Stimulated activated naive CD8-positive, alpha-beta T cell treated with anti-CD3 and anti-CD28 coated beads, Interleukin-15, amount 100 ng/mL, for 72 hours (primary cell): ENCODE measurements around the gene BLVRA.
A peak's percentile ranks its signal among the peaks of the same experiment; 100 is the strongest.
"Not testable (repeated sequence)": the region's sequence is repeated elsewhere in the genome, so short reads cannot be mapped to it uniquely, and the experiment has no call there.

ENCODE experiments used
- ATAC-seq: fragments of 150-1000 bp; cut with Tn5 transposase; 2 replicates; pipeline ENCODE4 v1.10.0; 2021; ENCODE audit warnings: mild to moderate bottlenecking, moderate library complexity
- DNase-seq, 2 donors: peaks; one replicate each; pipeline ENCODE4 v3.0.0; 2021 to 2022
- H3K27ac Mint-ChIP-seq, 2 donors: one replicate each; pipeline ENCODE4 v1.8.0; 2022; ENCODE audit warnings: mild to moderate bottlenecking in 2 of 2, mixed read lengths in 2 of 2, moderate library complexity in 2 of 2
- H3K27me3 Mint-ChIP-seq: one replicate; pipeline ENCODE4 v1.8.0; 2022; ENCODE audit warnings: mixed read lengths
- H3K4me1 Mint-ChIP-seq: one replicate; pipeline ENCODE4 v1.8.0; 2022; ENCODE audit warnings: mild to moderate bottlenecking, mixed read lengths
- H3K4me3 Mint-ChIP-seq, 2 donors: one replicate each; pipeline ENCODE4 v1.8.0; 2022; ENCODE audit warnings: mild to moderate bottlenecking in 2 of 2, mixed read lengths in 2 of 2, moderate library complexity in 1 of 2
- H3K9me3 Mint-ChIP-seq, 2 donors: one replicate each; pipeline ENCODE4 v1.8.0; 2022; ENCODE audit warnings: mixed read lengths in 2 of 2

The BLVRA gene

DNA sequence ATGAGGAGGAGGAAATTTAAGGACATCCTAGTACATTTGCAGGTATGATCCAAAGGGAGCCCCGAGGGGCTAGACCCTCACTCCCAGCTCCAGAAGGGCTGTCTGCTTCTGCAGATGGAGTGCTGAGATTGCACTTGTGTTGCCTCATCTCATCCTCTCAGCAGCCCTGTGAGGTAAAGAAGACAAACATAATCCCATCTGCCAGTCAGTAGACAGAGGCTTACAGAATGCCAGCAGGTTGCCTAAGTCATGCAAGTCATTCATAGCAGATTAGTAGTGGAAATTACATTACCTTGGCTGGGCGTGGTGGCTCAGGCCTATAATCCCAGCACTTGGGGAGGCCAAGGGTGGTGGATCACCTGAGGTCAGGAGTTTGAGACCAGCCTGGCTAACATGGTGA, 45.4 kb downstream of the BLVRA start:
- no peaks in the 10 kb centered on the region for H3K9me3 Mint-ChIP-seq
- no peaks in the 10 kb centered on the region for H3K4me1 Mint-ChIP-seq
- ATAC-seq, result no peak
- DNase-seq, result no peak
- no peak overlapping the region for H3K4me3 Mint-ChIP-seq
- H3K27me3 Mint-ChIP-seq, result no peaks in the 10 kb centered on the region
- H3K27ac Mint-ChIP-seq, result no peak overlapping the region

DNA sequence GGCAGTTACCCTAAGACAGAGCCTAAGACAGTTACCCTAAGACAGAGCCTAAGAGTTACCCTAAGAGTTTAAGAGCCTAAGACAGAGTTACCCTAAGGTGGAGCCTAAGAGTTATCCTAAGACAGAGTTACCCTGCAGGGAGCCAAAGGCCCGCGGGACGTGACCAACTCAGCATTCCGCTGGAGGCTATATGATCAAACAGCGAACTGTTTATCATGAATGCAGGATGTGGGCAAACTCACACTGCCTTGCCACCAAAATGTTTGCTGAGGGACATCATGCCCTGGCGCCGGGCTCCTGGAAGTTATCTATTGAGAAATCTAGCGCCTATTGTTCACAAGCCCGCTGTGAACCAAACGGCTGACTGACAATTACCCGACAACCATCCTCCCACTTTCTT, 49.9 kb downstream of the BLVRA start:
- ATAC-seq, result no peak
- Mint-ChIP-seq H3K9me3 (no peaks in the 10 kb centered on the region), H3K27ac (no peak overlapping the region), H3K4me1 (no peaks in the 10 kb centered on the region), H3K27me3 (peaks cover 10% of the 10 kb centered on the region), H3K4me3 (no peak overlapping the region)
- no peak for DNase-seq

DNA sequence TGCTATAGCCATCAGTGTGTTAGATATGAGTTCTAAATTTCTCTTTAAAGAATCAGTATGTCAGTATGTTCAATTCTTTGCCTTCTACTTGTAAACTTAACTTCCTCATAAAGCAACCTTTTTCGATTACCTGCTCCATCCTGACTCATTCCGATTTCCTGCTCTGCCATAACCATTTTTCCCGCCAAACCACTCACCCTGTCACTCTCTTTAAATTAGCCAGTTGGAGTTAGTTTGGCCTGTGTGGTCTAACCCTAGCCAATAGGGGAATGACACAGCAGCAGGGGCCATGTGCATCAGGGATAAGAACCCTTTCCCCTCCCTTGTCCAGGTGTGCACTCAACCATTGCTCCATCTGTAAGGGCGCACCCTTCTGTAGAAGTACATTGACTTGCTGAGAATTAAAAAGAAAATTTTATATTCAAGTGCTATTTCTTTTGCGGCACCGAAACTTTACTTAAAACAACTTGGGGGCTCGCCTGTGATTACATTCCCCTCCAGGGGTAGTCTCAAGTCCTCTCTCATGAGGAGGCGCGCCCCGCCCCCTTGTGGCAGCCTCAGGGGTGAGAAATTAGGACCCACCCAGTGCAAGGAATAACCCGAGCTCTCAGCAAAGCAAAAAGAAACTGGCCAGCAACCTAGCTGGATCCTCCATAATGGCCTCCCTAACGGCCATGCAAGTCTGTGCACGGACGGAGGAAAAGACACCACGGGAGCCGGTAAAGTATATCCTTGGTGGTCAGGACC, 51.9 kb downstream of the BLVRA start:
- ATAC-seq (peak; percentile 56), DNase-seq (peak; percentile 32 to 48)
- H3K4me1 Mint-ChIP-seq, H3K4me3 Mint-ChIP-seq, H3K27ac Mint-ChIP-seq, H3K9me3 Mint-ChIP-seq: not testable (repeated sequence)
- peaks cover 24% of the 10 kb centered on the region for H3K27me3 Mint-ChIP-seq

DNA sequence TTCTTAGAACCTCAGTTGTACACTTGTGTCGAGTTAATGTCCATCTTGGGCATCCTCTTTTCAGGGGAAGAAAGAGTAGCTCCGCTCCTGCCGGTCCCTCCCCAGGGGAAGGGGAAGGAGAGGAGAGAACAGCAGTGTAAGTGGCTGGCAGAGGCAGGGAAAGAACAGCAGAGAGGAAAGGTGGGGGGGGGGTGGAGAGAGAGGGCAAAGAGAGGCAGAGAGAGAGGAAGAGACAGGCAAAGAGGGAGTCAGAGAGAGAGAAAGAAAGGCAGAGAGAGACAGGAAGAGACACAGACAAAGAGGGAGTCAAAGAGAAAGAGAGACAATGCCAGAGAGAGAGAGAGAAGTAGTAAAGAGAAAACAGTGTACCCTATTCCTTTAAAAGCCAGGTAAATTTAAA, 56.9 kb downstream of the BLVRA start:
- DNase-seq (no peak), ATAC-seq (no peak)
- Mint-ChIP-seq H3K4me1 (no peaks in the 10 kb centered on the region), H3K27me3 (peaks cover 31% of the 10 kb centered on the region), H3K4me3 (no peak overlapping the region), H3K27ac (no peak overlapping the region), H3K9me3 (no peaks in the 10 kb centered on the region)

DNA sequence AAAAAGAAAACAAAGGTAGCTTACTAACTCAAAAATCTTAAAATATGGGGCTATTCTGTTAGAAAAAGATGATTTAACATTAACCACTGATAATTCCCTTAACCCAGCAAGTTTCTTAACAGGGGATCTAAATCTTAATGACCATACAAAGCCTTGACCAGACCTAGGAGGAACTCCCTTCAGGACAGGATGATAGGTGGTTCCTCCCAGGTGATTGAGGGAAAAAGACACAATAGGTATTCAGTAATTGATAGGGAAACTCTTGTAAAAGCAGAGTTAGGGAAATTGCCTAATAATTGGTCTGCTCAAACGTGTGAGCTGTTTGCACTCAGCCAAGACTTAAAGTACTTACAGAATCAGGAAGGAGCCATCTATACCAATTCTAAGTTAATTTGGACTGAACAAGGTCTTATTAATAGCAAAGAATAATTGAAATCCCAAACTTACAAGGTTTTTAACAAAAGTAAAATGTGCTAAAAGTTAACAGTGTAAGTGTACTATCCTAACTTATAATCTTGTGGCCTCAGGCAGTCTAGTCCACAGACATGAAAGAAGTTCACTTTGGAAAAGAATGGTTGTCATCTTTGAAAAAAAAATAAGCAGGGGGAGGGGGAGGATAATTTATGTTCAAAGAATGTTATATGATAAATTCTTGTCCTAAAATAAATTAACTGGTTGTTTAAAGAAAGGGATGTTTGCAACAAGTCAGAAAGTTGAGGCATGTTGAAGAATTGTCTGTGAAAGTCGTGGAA, 57.7 kb downstream of the BLVRA start:
- ATAC-seq, H3K27ac Mint-ChIP-seq, H3K9me3 Mint-ChIP-seq, H3K4me3 Mint-ChIP-seq, H3K4me1 Mint-ChIP-seq, DNase-seq: not testable (repeated sequence)
- peaks cover 34% of the 10 kb centered on the region for H3K27me3 Mint-ChIP-seq

DNA sequence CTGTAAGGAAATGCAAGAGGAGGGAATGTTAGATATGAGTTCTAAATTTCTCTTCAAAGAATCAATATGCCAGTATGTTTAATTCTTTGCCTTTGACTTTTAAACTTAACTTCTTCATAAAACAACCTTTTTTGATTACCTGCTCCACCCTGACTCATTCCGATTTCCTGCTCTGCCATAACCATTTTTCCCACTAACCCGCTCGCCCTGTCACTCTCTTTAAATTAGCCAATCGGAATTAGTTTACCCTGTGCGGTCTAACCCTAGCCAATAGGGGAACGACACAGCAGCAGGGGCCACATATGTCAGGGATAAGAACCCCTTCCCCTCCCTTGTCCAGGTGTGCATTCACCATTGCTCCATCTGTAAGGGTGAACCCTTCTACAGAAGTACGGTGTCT, 64.9 kb downstream of the BLVRA start:
- not testable (repeated sequence) for H3K27ac Mint-ChIP-seq, H3K9me3 Mint-ChIP-seq, ATAC-seq, H3K4me3 Mint-ChIP-seq, DNase-seq, H3K4me1 Mint-ChIP-seq
- peaks cover 75% of the 10 kb centered on the region for H3K27me3 Mint-ChIP-seq

DNA sequence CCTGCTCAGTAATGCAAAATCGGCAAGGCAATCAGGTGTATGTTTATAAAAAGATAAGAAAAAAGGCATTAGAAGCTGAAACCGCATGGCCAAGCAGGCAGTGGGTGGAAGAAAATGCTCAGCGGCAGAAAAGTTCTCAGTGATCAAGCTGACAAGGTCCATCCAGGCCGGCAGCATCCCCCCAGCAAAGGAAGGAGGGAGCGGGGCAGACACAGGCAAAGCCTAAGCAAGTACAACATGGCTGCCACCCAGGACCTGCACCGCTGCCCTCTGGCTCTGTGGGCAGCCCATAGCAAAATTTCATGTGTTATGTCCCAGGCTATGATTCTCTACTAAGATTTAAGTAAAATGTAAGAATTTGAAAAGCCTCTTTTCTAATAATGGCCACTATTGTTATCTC, 65.5 kb downstream of the BLVRA start:
- DNase-seq, result no peak
- no peaks in the 10 kb centered on the region for H3K4me1 Mint-ChIP-seq
- ATAC-seq, result no peak
- no peak overlapping the region for H3K4me3 Mint-ChIP-seq
- H3K27me3 Mint-ChIP-seq, result peaks cover 80% of the 10 kb centered on the region
- no peaks in the 10 kb centered on the region for H3K9me3 Mint-ChIP-seq
- no peak overlapping the region for H3K27ac Mint-ChIP-seq

DNA sequence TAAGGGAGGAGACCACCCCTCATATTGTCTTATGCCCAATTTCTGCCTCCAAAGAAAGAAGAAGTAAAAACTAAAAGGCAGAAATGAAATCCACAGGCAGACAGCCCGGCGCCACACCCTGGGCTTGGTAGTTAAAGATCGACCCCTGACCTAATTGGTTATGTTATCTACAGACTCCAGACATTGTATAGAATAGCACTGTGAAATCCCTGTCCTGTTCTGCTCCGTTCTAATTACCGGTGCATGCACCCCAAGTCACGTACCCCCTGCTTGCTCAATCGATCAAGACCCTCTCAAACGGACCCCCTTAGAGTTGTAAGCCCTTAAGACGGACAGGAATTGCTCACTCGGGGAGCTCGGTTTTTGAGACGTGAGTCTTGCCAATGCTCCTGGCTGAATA, 66.0 kb downstream of the BLVRA start:
- DNase-seq, H3K27ac Mint-ChIP-seq: not testable (repeated sequence)

GRCh38 chr7:43824963-43825362, 66.5 kb downstream of the BLVRA start:
- DNase-seq (no peak), ATAC-seq (no peak)
- Mint-ChIP-seq H3K9me3 (no peaks in the 10 kb centered on the region), H3K27me3 (peaks cover 84% of the 10 kb centered on the region), H3K4me3 (no peak overlapping the region), H3K4me1 (no peaks in the 10 kb centered on the region), H3K27ac (no peak overlapping the region)

More for the DNA sequence above, 66.0 kb downstream of the BLVRA start:
- H3K4me3 Mint-ChIP-seq, ATAC-seq, H3K9me3 Mint-ChIP-seq, H3K4me1 Mint-ChIP-seq: not testable (repeated sequence)
- peaks cover 86% of the 10 kb centered on the region for H3K27me3 Mint-ChIP-seq

- Mint-ChIP-seq H3K4me3 (no peak overlapping the region), H3K9me3 (no peaks in the 10 kb centered on the region), H3K27me3 (peaks cover 79% of the 10 kb centered on the region), H3K4me1 (no peaks in the 10 kb centered on the region), H3K27ac (no peak overlapping the region)
- ATAC-seq (no peak), DNase-seq (no peak)
Observed at GRCh38 chr7:43825391-43825808, 66.9 kb downstream of the BLVRA start.

DNA sequence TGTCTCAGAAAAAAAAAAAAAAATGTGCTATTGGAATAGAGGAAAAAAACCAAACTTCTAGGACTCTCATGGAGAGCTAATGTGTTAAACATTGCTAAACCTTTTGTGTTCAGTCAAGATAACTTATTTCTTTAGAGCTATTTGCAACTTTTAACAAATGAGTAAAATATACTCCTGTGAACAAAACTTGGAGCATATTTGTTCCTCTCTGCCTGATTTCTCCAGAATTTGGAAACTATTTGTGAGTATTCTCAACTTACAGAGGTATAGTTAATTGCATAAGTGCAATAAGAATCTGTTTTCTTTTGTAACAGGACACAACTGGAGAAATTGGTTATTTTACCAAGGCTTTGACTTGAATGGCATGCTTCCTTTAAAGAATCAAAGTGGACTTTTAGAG, 72.4 kb downstream of the BLVRA start:
- not testable (repeated sequence) for H3K4me3 Mint-ChIP-seq, ATAC-seq, H3K27ac Mint-ChIP-seq, DNase-seq
- peaks cover 33% of the 10 kb centered on the region for H3K27me3 Mint-ChIP-seq
- peaks cover 31% of the 10 kb centered on the region for H3K4me1 Mint-ChIP-seq
- H3K9me3 Mint-ChIP-seq, result peaks cover 8 to 24% of the 10 kb centered on the region in 2 donors

DNA sequence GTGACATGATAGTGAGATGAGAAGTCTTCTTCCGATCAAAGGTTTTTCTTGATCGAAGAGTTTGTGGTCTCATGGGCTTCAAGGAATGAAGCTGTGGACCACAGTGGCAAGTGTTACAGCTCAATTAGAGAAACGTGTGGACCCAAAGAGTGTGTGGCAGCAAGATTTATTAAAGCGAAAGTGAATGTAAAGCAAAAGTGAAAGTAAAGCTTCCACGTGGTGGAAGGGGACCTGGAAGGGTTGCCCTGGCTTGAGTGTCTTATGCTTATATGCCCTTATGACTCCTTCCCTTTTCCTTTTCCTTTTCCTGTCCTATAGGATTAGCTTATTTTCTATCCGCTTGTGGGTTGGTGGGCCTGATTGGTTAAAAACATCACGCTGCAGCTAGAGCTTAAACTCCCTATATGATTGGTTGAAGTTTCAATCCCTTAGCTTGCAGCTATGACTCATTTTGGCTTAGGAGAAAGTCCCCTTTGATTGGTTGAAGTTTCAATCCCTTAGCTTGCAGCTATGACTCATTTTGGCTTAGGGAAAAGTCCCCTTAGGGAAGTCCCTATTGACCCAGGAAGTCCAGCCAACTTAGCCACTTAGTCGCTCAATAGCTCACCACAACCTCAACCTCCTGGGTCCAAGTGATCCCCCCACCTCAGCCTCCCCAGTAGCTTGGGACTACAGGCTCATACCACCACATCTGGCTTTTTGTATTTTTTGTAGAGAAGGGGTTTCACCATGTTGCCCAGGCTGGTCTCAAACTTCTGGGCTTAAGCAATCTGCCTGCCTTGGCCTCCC, 76.2 kb downstream of the BLVRA start:
- peak overlapping the region; percentile 71 to 73 for H3K4me3 Mint-ChIP-seq
- no peaks in the 10 kb centered on the region for H3K27me3 Mint-ChIP-seq
- peak; percentile 37 to 62 for DNase-seq
- peak; percentile 72 for ATAC-seq
- peak overlapping the region; percentile 74 to 95 for H3K27ac Mint-ChIP-seq
- H3K4me1 Mint-ChIP-seq, result peaks cover 40% of the 10 kb centered on the region
- peaks cover 8 to 24% of the 10 kb centered on the region in 2 donors for H3K9me3 Mint-ChIP-seq

GRCh38 chr7:43838201-43838658, 79.8 kb downstream of the BLVRA start:
- no peak overlapping the region for H3K4me3 Mint-ChIP-seq
- peaks cover 8 to 10% of the 10 kb centered on the region in 2 donors for H3K9me3 Mint-ChIP-seq
- peaks cover 29% of the 10 kb centered on the region for H3K4me1 Mint-ChIP-seq
- H3K27ac Mint-ChIP-seq, result no peak overlapping the region
- DNase-seq, result no peak
- no peaks in the 10 kb centered on the region for H3K27me3 Mint-ChIP-seq
- ATAC-seq, result no peak

- DNase-seq (no peak), ATAC-seq (no peak)
- Mint-ChIP-seq H3K4me3 (no peak overlapping the region), H3K27me3 (no peaks in the 10 kb centered on the region), H3K4me1 (peaks cover 8% of the 10 kb centered on the region), H3K9me3 (no peaks in the 10 kb centered on the region), H3K27ac (no peak overlapping the region)
Observed at GRCh38 chr7:43843296-43843695, 84.8 kb downstream of the BLVRA start.

DNA sequence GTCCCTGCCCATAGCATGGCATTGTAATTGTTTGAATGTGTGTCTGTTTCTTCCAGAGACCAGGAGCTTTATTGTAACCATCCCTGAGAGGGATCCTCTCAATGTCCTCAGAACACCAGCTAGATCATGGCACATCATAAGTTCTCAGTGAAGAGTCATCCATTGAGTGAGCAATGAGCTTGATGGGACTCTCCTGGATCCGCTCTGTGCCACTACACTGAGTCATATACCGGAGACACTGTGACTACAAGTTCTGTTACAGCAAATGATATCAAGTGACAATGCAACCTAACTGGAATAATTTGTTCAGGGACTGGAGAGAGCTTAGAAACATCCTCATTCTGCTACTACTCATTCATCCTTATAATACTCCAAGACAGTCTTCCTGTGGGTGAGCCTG, 85.8 kb downstream of the BLVRA start:
- H3K27ac Mint-ChIP-seq, result no peak overlapping the region
- no peak overlapping the region for H3K4me3 Mint-ChIP-seq
- ATAC-seq (no peak), DNase-seq (no peak)
- no peaks in the 10 kb centered on the region for H3K27me3 Mint-ChIP-seq
- no peaks in the 10 kb centered on the region for H3K9me3 Mint-ChIP-seq
- no peaks in the 10 kb centered on the region for H3K4me1 Mint-ChIP-seq

DNA sequence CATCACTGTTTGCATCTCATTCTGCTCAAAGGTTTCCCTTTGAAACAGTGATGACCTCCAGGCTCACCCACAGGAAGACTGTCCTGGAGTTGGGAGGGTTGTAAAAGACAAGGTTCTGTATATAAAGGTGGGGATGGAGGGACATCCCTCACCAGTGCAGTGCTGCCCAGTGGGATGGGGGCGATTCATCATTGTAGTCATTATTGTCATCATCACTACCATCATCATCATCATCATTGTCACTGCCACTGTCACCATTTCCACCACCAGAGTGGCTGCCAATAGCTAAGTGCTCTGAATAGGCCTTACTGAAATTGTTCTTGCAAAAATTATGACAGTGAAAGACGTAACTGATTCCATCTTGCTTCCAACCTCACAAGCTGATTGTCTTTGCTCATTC, 86.2 kb downstream of the BLVRA start:
- peak overlapping the region in 1 of 2 donors; percentile 78 for H3K27ac Mint-ChIP-seq
- DNase-seq, result no peak
- no peak for ATAC-seq
- H3K27me3 Mint-ChIP-seq, result no peaks in the 10 kb centered on the region
- no peaks in the 10 kb centered on the region for H3K9me3 Mint-ChIP-seq
- no peak overlapping the region for H3K4me3 Mint-ChIP-seq
- no peaks in the 10 kb centered on the region for H3K4me1 Mint-ChIP-seq
